GM12878 (cell line): ENCODE measurements around the gene BPIFB4. TPM values are rescaled to one million over a fixed set of nuclear protein-coding genes. Genes with fewer than 3 reads are reported as not detected.

Experiments used
- ATAC-seq: fragments of 200-7000 bp; cut with Tn5 transposase; 3 replicates; pipeline ENCODE4 v1.9.1; 2020; ENCODE audit warnings: mild to moderate bottlenecking, moderate library complexity
- BruUV-seq: library from RNA; stranded (reverse); fragments of 400-500 nt; replicated peaks from 2 replicates; lab custom pipeline; 2021; lab: Mats Ljungman, UMichigan
- CTCF ChIA-PET: fragments of 300-600 bp; sonication (Branson Sonifier 250); formaldehyde crosslinking; extraction: SDS; loops from one replicate; lab custom pipeline; 2021; ENCODE audit warnings: inconsistent platforms; lab: Yijun Ruan, JAX
- POLR2A ChIA-PET: fragments of 350-600 bp; formaldehyde crosslinking; extraction: SDS; loops from one replicate; lab custom pipeline; 2021; ENCODE audit warnings: inconsistent platforms; lab: Charles Lee
- RAD21 ChIA-PET: fragments of 300-600 bp; sonication (Branson Sonifier 250); formaldehyde crosslinking; loops from one replicate; lab custom pipeline; 2023; ENCODE audit warnings: antibody characterized with exemption; ENCODE audit not compliant: unreplicated experiment; lab: Charles Lee
- SMC1A ChIA-PET: fragments of 300-600 bp; sonication (Branson Sonifier 250); formaldehyde crosslinking; loops from one replicate; lab custom pipeline; 2023; ENCODE audit not compliant: unreplicated experiment, uncharacterized antibody; lab: Charles Lee
- DNase-seq: peaks from one replicate; pipeline ENCODE4 v3.0.0-alpha.2; 2011; ENCODE audit warnings: low read depth, low spot score
- FAIRE-seq: peaks from 3 replicates; lab custom pipeline; 2011; peaks lifted over from hg19 to GRCh38; lab: Jason Lieb, UNC
- H2AFZ ChIP-seq: 2 replicates; pipeline ENCODE4 v1.6.0; 2011; ENCODE audit warnings: low read depth, low read length, control low read depth; ENCODE audit not compliant: control insufficient read depth
- H3K27ac ChIP-seq: 2 replicates; pipeline ENCODE4 v1.5.1; 2011; ENCODE audit warnings: control low read depth; ENCODE audit not compliant: control insufficient read depth, insufficient read depth
- H3K27me3 ChIP-seq, 2 experiments: replicated peaks in 1 of 2; 2 replicates each; pipeline versions ENCODE4 v1.6.0 to v1.6.1; 2011; ENCODE audit warnings: low read length in 1 of 2; ENCODE audit not compliant: control insufficient read depth in 2 of 2, insufficient read depth in 2 of 2
- H3K36me3 ChIP-seq, 2 experiments: 2 replicates each; pipeline ENCODE4 v1.5.1; 2011; ENCODE audit warnings: low read length in 1 of 2; ENCODE audit not compliant: control insufficient read depth in 2 of 2, insufficient read depth in 2 of 2
- H3K4me1 ChIP-seq: 2 replicates; pipeline ENCODE4 v1.6.1; 2011; ENCODE audit warnings: mild to moderate bottlenecking, low read length, moderate library complexity, mixed read lengths; ENCODE audit not compliant: control insufficient read depth, insufficient read depth
- H3K4me2 ChIP-seq: 2 replicates; pipeline ENCODE4 v1.6.0; 2011; ENCODE audit warnings: control low read depth; ENCODE audit not compliant: control insufficient read depth, insufficient read depth
- H3K4me3 ChIP-seq: fragments of 200-600 bp; sonication (generic); 2 replicates; pipeline ENCODE4 v1.5.1; 2016
- H3K79me2 ChIP-seq: 2 replicates; pipeline ENCODE4 v1.6.0; 2011; ENCODE audit warnings: low read length; ENCODE audit not compliant: control insufficient read depth, insufficient read depth
- H3K9ac ChIP-seq: 2 replicates; pipeline ENCODE4 v1.8.0; 2011; ENCODE audit warnings: low read length, control low read depth, mixed read lengths; ENCODE audit not compliant: control insufficient read depth, insufficient read depth
- H3K9me3 ChIP-seq: replicated peaks from 3 replicates; pipeline ENCODE4 v1.5.1; 2011; ENCODE audit warnings: mild to moderate bottlenecking, low read length; ENCODE audit not compliant: control insufficient read depth, insufficient read depth
- H4K20me1 ChIP-seq: 2 replicates; pipeline ENCODE4 v1.6.0; 2011; ENCODE audit not compliant: control insufficient read depth, insufficient read depth
- CEBPB ChIP-seq, 2 experiments: fragments of 150-350 bp in 1 of 2; IDR thresholded peaks; 2 replicates each; pipeline ENCODE4 v1.6.1; 2012 to 2014; ENCODE audit warnings: low read depth in 2 of 2, low read length in 2 of 2, borderline replicate concordance in 1 of 2, inconsistent platforms in 1 of 2
- EZH2 ChIP-seq: IDR thresholded peaks from 2 replicates; pipeline ENCODE4 v1.6.1; 2012; ENCODE audit warnings: low read depth, mild to moderate bottlenecking, control low read depth, inconsistent platforms, low read length, borderline replicate concordance; ENCODE audit not compliant: control insufficient read depth
- FOS ChIP-seq: IDR thresholded peaks from 3 replicates; pipeline ENCODE4 v1.6.1; 2011; ENCODE audit warnings: borderline replicate concordance; ENCODE audit not compliant: insufficient read length; ENCODE audit errors: extremely low read depth
- JUND ChIP-seq: IDR thresholded peaks from 2 replicates; pipeline ENCODE4 v1.6.1; 2012; ENCODE audit warnings: low read depth, mild to moderate bottlenecking, low read length, improper control_type of control experiment, moderate library complexity
- KDM1A ChIP-seq: fragments of 200-600 bp; sonication (generic); IDR thresholded peaks from 2 replicates; pipeline ENCODE4 v1.6.1; 2016; ENCODE audit warnings: borderline replicate concordance
- RBBP5 ChIP-seq: fragments of 200-600 bp; sonication (generic); conservative IDR thresholded peaks from 2 replicates; pipeline ENCODE4 v1.6.1; 2016
- SUPT20H ChIP-seq: IDR thresholded peaks from 2 replicates; pipeline ENCODE4 v1.6.1; 2011; ENCODE audit warnings: low read depth, mild to moderate bottlenecking, low read length, moderate library complexity, borderline replicate concordance; ENCODE audit not compliant: control insufficient read depth
- SUZ12 ChIP-seq: fragments of 200-600 bp; sonication (generic); IDR thresholded peaks from one replicate; pipeline ENCODE4 v1.6.1; 2018; ENCODE audit warnings: antibody characterized with exemption, mild to moderate bottlenecking; ENCODE audit not compliant: unreplicated experiment
- ZNF207 ChIP-seq: fragments of 450-650 bp; IDR thresholded peaks from 2 replicates; pipeline ENCODE4 v1.6.1; 2014; ENCODE audit warnings: antibody characterized with exemption, mild to moderate bottlenecking, borderline replicate concordance
- WGBS: methylation state at CpG from one replicate; pipeline ENCODE4 v1.1.6; 2016; ENCODE audit warnings: low lambda C conversion rate; ENCODE audit not compliant: insufficient replicate concordance, insufficient coverage; ENCODE audit errors: missing lambda C conversion rate; 5-methylcytosine and 5-hydroxymethylcytosine counted together
- in situ Hi-C: fragments of 300-500 bp; cut with MboI; formaldehyde crosslinking; loops from 9 replicates; pipeline ENCODE4 v1.14.3; 2018; ENCODE audit warnings: mixed read lengths
- intact Hi-C: fragments of 100-400 bp; cut with micrococcal nuclease; formaldehyde crosslinking; loops from one replicate; pipeline ENCODE4 v1.14.2; 2022; ENCODE audit not compliant: unreplicated experiment
- polyA plus RNA-seq, 11 experiments: library from polyadenylated mRNA; depleted of rRNA in 4 of 11; unstranded in 6 of 11; stranded (reverse) in 5 of 11; fragments of >200 nt; fragmentation: Nextera tagmentation in 4 of 11; fragmentation: Illumina TruSeq in 1 of 11; extraction: Ambion mirVana in 4 of 11; extraction: Trizol in 1 of 11; gene quantifications; 1 replicate in 1 of 11; 2 replicates in 10 of 11; pipeline versions ENCODE4 v1.2.1 to v1.2.3, GENCODE V29; 2011 to 2016; ENCODE audit warnings: inconsistent platforms in 2 of 11, missing spikeins in 2 of 11, low read depth in 1 of 11
- total RNA-seq, 4 experiments: library from RNA; depleted of rRNA in 3 of 4; stranded (reverse); fragments of >200 nt in 3 of 4; fragmentation: Illumina TruSeq in 1 of 4; extraction: Trizol in 1 of 4; gene quantifications; 2 replicates each; pipeline versions ENCODE4 v1.2.1 to v1.2.3, GENCODE V29; 2013 to 2021

Gene BPIFB4
- total and polyA plus RNA-seq, 10 of the 15 experiments (the other 5 are each of a cell fraction or from before 2014, with no cell fraction given) = 0.12 TPM; not detected in 9

DNA sequence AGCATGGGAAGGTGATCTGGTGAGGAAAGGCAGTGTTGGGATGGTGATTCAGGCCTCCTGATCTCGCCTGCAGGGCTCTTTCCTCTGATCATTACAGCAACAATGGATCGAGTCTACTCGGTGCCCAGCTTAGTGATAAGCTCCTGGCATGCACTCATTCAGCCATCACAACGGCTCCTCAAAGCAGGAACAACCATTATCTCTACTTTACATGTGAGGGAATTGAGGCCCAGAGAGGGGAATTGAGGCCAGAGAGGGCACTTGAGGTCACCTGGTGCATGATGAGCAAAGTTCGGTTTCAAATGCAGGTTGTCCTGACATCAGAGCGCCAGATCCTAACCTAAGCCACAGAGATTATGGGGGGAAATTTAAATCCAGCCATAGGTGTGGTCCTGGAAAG, 46.5 kb downstream of the BPIFB4 start:
- Histone ChIP-seq H3K79me2 (no peaks in the 10 kb centered on the region), H3K36me3 (no peaks in the 10 kb centered on the region), H3K9me3 (no peaks in the 10 kb centered on the region; the same call in 2 of the 3 replicates), H3K27me3 (no peaks in the 10 kb centered on the region), H3K27ac (no peak overlapping the region), H3K4me3 (no peak overlapping the region), H3K4me1 (no peaks in the 10 kb centered on the region), H4K20me1 (no peaks in the 10 kb centered on the region), H3K4me2 (no peak overlapping the region), H3K9ac (no peak overlapping the region), H2AFZ (no peak overlapping the region)
- in situ Hi-C loops = no loop called here
- ATAC-seq (no peak), FAIRE-seq (no peak), DNase-seq (no peak)
- CTCF ChIA-PET = interaction anchor here (0.5 kb wide), 1 partner anchor 95 kb away, joined by 3 read pairs; no protein-coding TSS in a partner anchor
- BruUV-seq = no TSS peak
- SMC1A ChIA-PET = no interaction called here
- RAD21 ChIA-PET = no interaction called here
- intact Hi-C loops = no loop called here
- POLR2A ChIA-PET = no interaction called here
- no peak for TF ChIP-seq EZH2
- no peak for TF ChIP-seq CEBPB (IDR thresholded peaks at IDR 0.05; ENCODE audit: borderline replicate concordance in 1 of 2, low read depth in 2 of 2, low read length in 2 of 2)
- no peak for TF ChIP-seq RBBP5
- no peak for TF ChIP-seq ZNF207
- 22% methylated on average over 6 of the region's 6 CpGs for WGBS

DNA sequence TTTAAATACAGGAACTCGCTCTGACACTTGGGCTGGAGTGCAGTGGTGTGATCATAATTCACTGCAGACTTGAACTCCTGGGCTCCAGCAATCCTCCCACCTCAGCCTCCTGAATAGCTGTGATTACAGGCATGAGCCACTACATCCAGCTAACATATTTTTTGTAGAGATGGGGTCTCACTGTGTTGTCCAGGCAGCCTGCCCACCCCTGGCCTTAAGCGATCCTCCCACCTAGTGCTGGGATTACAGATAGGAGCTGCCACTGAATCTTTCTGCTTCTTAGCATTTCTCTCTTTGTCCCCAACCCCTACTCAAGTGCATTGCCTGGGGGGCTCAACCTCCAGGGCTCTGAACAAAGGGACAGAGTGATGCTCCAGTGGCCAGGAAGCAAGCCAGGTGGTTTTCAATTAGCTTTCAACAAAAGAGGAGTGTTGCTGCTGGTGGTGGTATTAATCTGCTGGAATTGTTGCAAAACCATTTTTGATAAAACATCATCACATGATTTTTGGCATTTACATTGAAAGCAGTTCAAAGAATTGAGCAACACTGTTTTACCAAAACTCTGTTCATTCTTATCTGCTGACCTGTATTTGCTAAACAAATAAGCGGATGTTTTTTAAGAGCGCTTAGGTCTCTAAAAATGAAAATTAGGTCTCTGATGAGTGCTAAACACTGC, 48.1 kb downstream of the BPIFB4 start:
- TF ChIP-seq JUND (no peak), KDM1A (no peak), SUPT20H (no peak), FOS (no peak), SUZ12 (no peak)
- H2AFZ ChIP-seq = no peak overlapping the region
- DNase-seq = no peak
- intact Hi-C loops = no loop called here
- H3K9me3 ChIP-seq = no peaks in the 10 kb centered on the region; the same call in 2 of the 3 replicates
- no peak overlapping the region for H3K9ac ChIP-seq
- RAD21 ChIA-PET = no interaction called here
- H4K20me1 ChIP-seq = no peaks in the 10 kb centered on the region
- ATAC-seq = no peak
- no TSS peak for BruUV-seq
- no peak overlapping the region for H3K4me2 ChIP-seq
- SMC1A ChIA-PET = no interaction called here
- no peaks in the 10 kb centered on the region for H3K4me1 ChIP-seq
- CTCF ChIA-PET = interaction anchor here (0.8 kb wide), 1 partner anchor 85 kb away, joined by 3 read pairs; no protein-coding TSS in a partner anchor
- no peak for FAIRE-seq
- 57% methylated on average over 4 of the region's 4 CpGs for WGBS
- POLR2A ChIA-PET = no interaction called here
- H3K79me2 ChIP-seq = no peaks in the 10 kb centered on the region
- H3K4me3 ChIP-seq = no peak overlapping the region
- H3K36me3 ChIP-seq = no peaks in the 10 kb centered on the region
- H3K27me3 ChIP-seq = peaks cover 0 to 2% of the 10 kb centered on the region in 2 experiments; a peak in 3 of 4 replicates
- no peak overlapping the region for H3K27ac ChIP-seq
- in situ Hi-C loops = no loop called here
